Right ventricle myocardium inferior (tissue), 1 donor: ENCODE results near the gene GOLGA8K. TPM values are rescaled to one million over a fixed set of nuclear protein-coding genes. Genes with fewer than 3 reads are reported as not detected.
A peak's percentile ranks its signal among the peaks of the same experiment; 100 is the strongest.
"Not testable (repeated sequence)": the region's sequence is repeated elsewhere in the genome, so short reads cannot be mapped to it uniquely, and the experiment has no call there.

Source experiments
- ATAC-seq: fragments of 200-7000 bp; cut with Tn5 transposase; one replicate; pipeline ENCODE4 v1.9.1; 2020; ENCODE audit warnings: mild to moderate bottlenecking, moderate library complexity
- DNase-seq: peaks from one replicate; pipeline ENCODE4 v3.0.0; 2021; ENCODE audit errors: missing footprints
- intact Hi-C: fragments of 100-400 bp; cut with DNase I; formaldehyde crosslinking; loops from one replicate; pipeline ENCODE4 v1.11.0; 2022
- total RNA-seq: library from RNA; stranded (reverse); fragmentation: NEBNext Ultra II Directional; extraction: Animal tissue kit (Norgen Biotek cat#: 25700); gene quantifications from one replicate; pipeline ENCODE4 v1.2.1, GENCODE V29; 2021
- donor health status: DM: no; HTN: yes; CAD: no; lungs with severe emphysema.

The GOLGA8K gene
- total RNA-seq, 1 donor from 2014 or later, result not detected

- DNase-seq, intact Hi-C loops: not testable (repeated sequence)
Observed at GRCh38 chr15:32364944-32365343, 38.1 kb downstream of the GOLGA8K start.

GRCh38 chr15:32363449-32363848, 39.6 kb downstream of the GOLGA8K start:
- intact Hi-C loops, ATAC-seq, DNase-seq: not testable (repeated sequence)

More at GRCh38 chr15:32364944-32365343, 38.1 kb downstream of the GOLGA8K start:
- not testable (repeated sequence) for ATAC-seq

- ATAC-seq, intact Hi-C loops, DNase-seq: not testable (repeated sequence)
Observed at GRCh38 chr15:32361662-32362061, 41.4 kb downstream of the GOLGA8K start.

- intact Hi-C loops, result not testable (repeated sequence)
Observed at GRCh38 chr15:32358462-32358861, 44.6 kb downstream of the GOLGA8K start.

GRCh38 chr15:32356909-32357308, 46.2 kb downstream of the GOLGA8K start:
- DNase-seq, ATAC-seq, intact Hi-C loops: not testable (repeated sequence)

More at GRCh38 chr15:32358462-32358861, 44.6 kb downstream of the GOLGA8K start:
- not testable (repeated sequence) for DNase-seq, ATAC-seq

GRCh38 chr15:32352748-32353147, 50.3 kb downstream of the GOLGA8K start:
- intact Hi-C loops, DNase-seq: not testable (repeated sequence)
- peak; percentile 51 for ATAC-seq

GRCh38 chr15:32350563-32351220, 52.4 kb downstream of the GOLGA8K start:
- intact Hi-C loops, DNase-seq: not testable (repeated sequence)
- peak; percentile 49 for ATAC-seq

GRCh38 chr15:32347037-32347436, 56.1 kb downstream of the GOLGA8K start:
- ATAC-seq, intact Hi-C loops, DNase-seq: not testable (repeated sequence)

GRCh38 chr15:32345978-32346547, 57.0 kb downstream of the GOLGA8K start:
- intact Hi-C loops, DNase-seq, ATAC-seq: not testable (repeated sequence)

- ATAC-seq, intact Hi-C loops, DNase-seq: not testable (repeated sequence)
Observed at GRCh38 chr15:32343921-32344320, 59.2 kb downstream of the GOLGA8K start.

Other genes with a start within 250 kb of the GOLGA8K start
- gene GOLGA8O, start 52.3 kb upstream of the GOLGA8K start, total RNA-seq, result 1.5 TPM
- 10.3 TPM for gene GOLGA8N, start 190.2 kb upstream of the GOLGA8K start, total RNA-seq
- gene ARHGAP11A, start 212.2 kb upstream of the GOLGA8K start, total RNA-seq, result 1.7 TPM
- gene SCG5, start 238.4 kb upstream of the GOLGA8K start, total RNA-seq, result not detected